ENCODE results near the gene PDLIM7.
A peak's percentile ranks its signal among the peaks of the same experiment; 100 is the strongest.

PDLIM7 gene

GRCh38 chr5:177526191-177526590 is 28.8 kb upstream of the PDLIM7 start:
- H3K4me3 ChIP-seq (ENCODE audit: low read depth, low read length): no peak overlapping the region
- no peak for DNase-seq (ENCODE audit: low read depth)

GRCh38 chr5:177524941-177525655 is 27.7 kb upstream of the PDLIM7 start:
- no peak overlapping the region for H3K4me3 ChIP-seq (ENCODE audit: low read depth, low read length)
- DNase-seq (ENCODE audit: low read depth): no peak

GRCh38 chr5:177524539-177524900 is 27.1 kb upstream of the PDLIM7 start:
- H3K4me3 ChIP-seq (ENCODE audit: low read depth, low read length): no peak overlapping the region
- DNase-seq (ENCODE audit: low read depth): no peak

GRCh38 chr5:177523711-177524538 is 26.5 kb upstream of the PDLIM7 start:
- H3K4me3 ChIP-seq (ENCODE audit: low read depth, low read length): no peak overlapping the region
- DNase-seq (ENCODE audit: low read depth): no peak

- DNase-seq (ENCODE audit: low read depth): no peak
- no peak overlapping the region for H3K4me3 ChIP-seq (ENCODE audit: low read depth, low read length)
Observed at GRCh38 chr5:177520916-177521513, 23.6 kb upstream of the PDLIM7 start.

- H3K4me3 ChIP-seq (ENCODE audit: low read depth, low read length): no peak overlapping the region
- DNase-seq (ENCODE audit: low read depth): no peak
Observed at GRCh38 chr5:177520271-177520670, 22.9 kb upstream of the PDLIM7 start.

- H3K4me3 ChIP-seq (ENCODE audit: low read depth, low read length): no peak overlapping the region
- DNase-seq (ENCODE audit: low read depth): no peak
Observed at GRCh38 chr5:177519463-177520235, 22.2 kb upstream of the PDLIM7 start.

- H3K4me3 ChIP-seq (ENCODE audit: low read depth, low read length): peak within 1 kb of the TSS; percentile 79
- peak; percentile 99 for DNase-seq (ENCODE audit: low read depth)
Observed at GRCh38 chr5:177516601-177517568, 19.5 kb upstream of the PDLIM7 start, which contains the start of gene DDX41. Gene DDX41, minus strand, starts transcription at chr5:177516961. Its CDS starts 16 bp downstream, at chr5:177516945.

- H3K4me3 ChIP-seq (ENCODE audit: low read depth, low read length): peak overlapping the region; percentile 79
- no peak for DNase-seq (ENCODE audit: low read depth)
Observed at GRCh38 chr5:177515580-177515979, 18.2 kb upstream of the PDLIM7 start.

GRCh38 chr5:177514541-177514940 is 17.1 kb upstream of the PDLIM7 start:
- DNase-seq (ENCODE audit: low read depth): no peak
- H3K4me3 ChIP-seq (ENCODE audit: low read depth, low read length): peak overlapping the region; percentile 79

- DNase-seq (ENCODE audit: low read depth): no peak
Observed at GRCh38 chr5:177513500-177513899, 16.1 kb upstream of the PDLIM7 start.

GRCh38 chr5:177512736-177513380 is 15.5 kb upstream of the PDLIM7 start:
- no peak for DNase-seq (ENCODE audit: low read depth)
- H3K4me3 ChIP-seq (ENCODE audit: low read depth, low read length): no peak overlapping the region

More at GRCh38 chr5:177513500-177513899, 16.1 kb upstream of the PDLIM7 start:
- no peak overlapping the region for H3K4me3 ChIP-seq (ENCODE audit: low read depth, low read length)

GRCh38 chr5:177511796-177512675 is 14.6 kb upstream of the PDLIM7 start:
- no peak for DNase-seq (ENCODE audit: low read depth)
- H3K4me3 ChIP-seq (ENCODE audit: low read depth, low read length): no peak overlapping the region

GRCh38 chr5:177511181-177511580 is 13.8 kb upstream of the PDLIM7 start:
- no peak overlapping the region for H3K4me3 ChIP-seq (ENCODE audit: low read depth, low read length)
- DNase-seq (ENCODE audit: low read depth): no peak

- no peak overlapping the region for H3K4me3 ChIP-seq (ENCODE audit: low read depth, low read length)
- DNase-seq (ENCODE audit: low read depth): no peak
Observed at GRCh38 chr5:177510567-177511053, 13.2 kb upstream of the PDLIM7 start.

GRCh38 chr5:177509991-177510566 is 12.7 kb upstream of the PDLIM7 start:
- DNase-seq (ENCODE audit: low read depth): no peak
- no peak overlapping the region for H3K4me3 ChIP-seq (ENCODE audit: low read depth, low read length)

Data from skeletal muscle cell (primary cell).